HEK293T (cell line): Measurements from ENCODE around the gene TMEM256.

ENCODE experiments used
- CTCF ChIA-PET: fragments of 350-600 bp; formaldehyde crosslinking; extraction: SDS; loops from one replicate; lab custom pipeline; 2021; ENCODE audit warnings: antibody characterized with exemption, inconsistent platforms; lab: Yijun Ruan, JAX
- POLR2A ChIA-PET: fragments of 350-600 bp; formaldehyde crosslinking; extraction: SDS; loops from one replicate; lab custom pipeline; 2020; ENCODE audit warnings: antibody characterized with exemption, inconsistent platforms; lab: Yijun Ruan, JAX
- DNase-seq: peaks from one replicate; pipeline ENCODE4 v3.0.0; 2012; ENCODE audit warnings: mixed read lengths; ENCODE audit errors: extremely low spot score
- ARNT ChIP-seq: fragments of 450-650 bp; IDR thresholded peaks from 2 replicates; pipeline ENCODE4 v1.6.1; 2017; ENCODE audit warnings: mild to moderate bottlenecking
- BHLHE40 ChIP-seq: fragments of 450-650 bp; IDR thresholded peaks from 2 replicates; pipeline ENCODE4 v1.6.1; 2016; ENCODE audit warnings: mild to moderate bottlenecking, moderate library complexity, borderline replicate concordance
- CTBP1 ChIP-seq: fragments of 450-650 bp; IDR thresholded peaks from 2 replicates; pipeline ENCODE4 v1.6.1; 2016; ENCODE audit warnings: borderline replicate concordance
- ELF4 ChIP-seq: fragments of 450-650 bp; IDR thresholded peaks from 2 replicates; pipeline ENCODE4 v1.6.1; 2017; ENCODE audit warnings: antibody characterized with exemption
- FOXA1 ChIP-seq: fragments of 450-650 bp; IDR thresholded peaks from 2 replicates; pipeline ENCODE4 v1.6.1; 2016; ENCODE audit warnings: mild to moderate bottlenecking
- FOXK2 ChIP-seq: fragments of 450-650 bp; IDR thresholded peaks from 2 replicates; pipeline ENCODE4 v1.6.1; 2016; ENCODE audit warnings: mild to moderate bottlenecking
- FOXM1 ChIP-seq: fragments of 450-650 bp; IDR thresholded peaks from 2 replicates; pipeline ENCODE4 v1.6.1; 2017; ENCODE audit warnings: mild to moderate bottlenecking, borderline replicate concordance
- HDGF ChIP-seq: fragments of 450-650 bp; IDR thresholded peaks from 2 replicates; pipeline ENCODE4 v1.6.1; 2017; ENCODE audit warnings: antibody characterized with exemption, borderline replicate concordance
- L3MBTL2 ChIP-seq: fragments of 450-650 bp; conservative IDR thresholded peaks from 2 replicates; pipeline ENCODE4 v1.6.1; 2016; ENCODE audit warnings: mild to moderate bottlenecking
- LEF1 ChIP-seq: fragments of 450-650 bp; IDR thresholded peaks from 2 replicates; pipeline ENCODE4 v1.6.1; 2017; ENCODE audit warnings: mild to moderate bottlenecking, borderline replicate concordance
- NFRKB ChIP-seq: fragments of 450-650 bp; IDR thresholded peaks from 2 replicates; pipeline ENCODE4 v1.6.1; 2016; ENCODE audit warnings: mild to moderate bottlenecking, moderate library complexity
- SP1 ChIP-seq: fragments of 450-650 bp; IDR thresholded peaks from 2 replicates; pipeline ENCODE4 v1.6.1; 2017
- SUZ12 ChIP-seq: fragments of 450-650 bp; IDR thresholded peaks from 2 replicates; pipeline ENCODE4 v1.6.1; 2016; ENCODE audit warnings: mild to moderate bottlenecking
- TARDBP ChIP-seq: fragments of 450-650 bp; IDR thresholded peaks from 2 replicates; pipeline ENCODE4 v1.6.1; 2016
- ZNF384 ChIP-seq: fragments of 450-650 bp; IDR thresholded peaks from 2 replicates; pipeline ENCODE4 v1.6.1; 2016
- TF ChIP-seq, protein P1 (sequence below): fragments of 450-650 bp; IDR thresholded peaks from 2 replicates; pipeline ENCODE4 v1.6.1; 2016

The TMEM256 gene

DNA sequence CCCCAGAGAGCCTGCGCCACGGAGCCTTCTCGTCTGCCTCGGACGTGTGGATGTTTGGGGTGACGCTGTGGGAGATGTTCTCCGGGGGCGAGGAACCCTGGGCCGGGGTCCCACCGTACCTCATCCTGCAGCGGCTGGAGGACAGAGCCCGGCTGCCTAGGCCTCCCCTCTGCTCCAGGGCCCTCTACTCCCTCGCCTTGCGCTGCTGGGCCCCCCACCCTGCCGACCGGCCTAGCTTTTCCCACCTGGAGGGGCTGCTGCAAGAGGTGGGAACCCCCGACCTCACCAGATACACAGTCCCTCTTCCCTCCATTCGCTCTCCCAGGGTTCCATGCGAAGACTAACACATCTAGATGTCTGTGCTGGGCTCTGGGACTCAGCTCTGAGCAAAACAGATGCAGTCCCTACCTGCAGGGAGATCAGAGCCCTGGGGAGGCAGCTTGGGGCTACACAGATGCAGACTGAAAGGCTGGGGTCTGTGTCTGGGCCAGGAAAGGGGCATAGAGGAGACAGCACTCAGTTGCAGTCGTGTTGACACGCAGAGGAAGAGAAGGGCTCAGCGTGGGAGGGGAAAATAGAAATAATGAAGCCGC lies 19.3 kb downstream of the TMEM256 start:
- DNase-seq: no peak
- ChIA-PET CTCF (no interaction called here), POLR2A (interaction anchor here (1.2 kb wide), 1 partner anchor 20 kb away, joined by 3 read pairs; the partner anchor contains the start of gene TMEM256)
- TF ChIP-seq FOXM1 (no peak), ELF4 (no peak), FOXA1 (no peak), FOXK2 (no peak), SUZ12 (no peak), CTBP1 (no peak), TARDBP (no peak), HDGF (no peak), LEF1 (no peak), BHLHE40 (no peak), SP1 (no peak), NFRKB (no peak), ARNT (no peak)
- TF ChIP-seq, protein P1, sequence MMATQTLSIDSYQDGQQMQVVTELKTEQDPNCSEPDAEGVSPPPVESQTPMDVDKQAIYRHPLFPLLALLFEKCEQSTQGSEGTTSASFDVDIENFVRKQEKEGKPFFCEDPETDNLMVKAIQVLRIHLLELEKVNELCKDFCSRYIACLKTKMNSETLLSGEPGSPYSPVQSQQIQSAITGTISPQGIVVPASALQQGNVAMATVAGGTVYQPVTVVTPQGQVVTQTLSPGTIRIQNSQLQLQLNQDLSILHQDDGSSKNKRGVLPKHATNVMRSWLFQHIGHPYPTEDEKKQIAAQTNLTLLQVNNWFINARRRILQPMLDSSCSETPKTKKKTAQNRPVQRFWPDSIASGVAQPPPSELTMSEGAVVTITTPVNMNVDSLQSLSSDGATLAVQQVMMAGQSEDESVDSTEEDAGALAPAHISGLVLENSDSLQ: no peak

DNA sequence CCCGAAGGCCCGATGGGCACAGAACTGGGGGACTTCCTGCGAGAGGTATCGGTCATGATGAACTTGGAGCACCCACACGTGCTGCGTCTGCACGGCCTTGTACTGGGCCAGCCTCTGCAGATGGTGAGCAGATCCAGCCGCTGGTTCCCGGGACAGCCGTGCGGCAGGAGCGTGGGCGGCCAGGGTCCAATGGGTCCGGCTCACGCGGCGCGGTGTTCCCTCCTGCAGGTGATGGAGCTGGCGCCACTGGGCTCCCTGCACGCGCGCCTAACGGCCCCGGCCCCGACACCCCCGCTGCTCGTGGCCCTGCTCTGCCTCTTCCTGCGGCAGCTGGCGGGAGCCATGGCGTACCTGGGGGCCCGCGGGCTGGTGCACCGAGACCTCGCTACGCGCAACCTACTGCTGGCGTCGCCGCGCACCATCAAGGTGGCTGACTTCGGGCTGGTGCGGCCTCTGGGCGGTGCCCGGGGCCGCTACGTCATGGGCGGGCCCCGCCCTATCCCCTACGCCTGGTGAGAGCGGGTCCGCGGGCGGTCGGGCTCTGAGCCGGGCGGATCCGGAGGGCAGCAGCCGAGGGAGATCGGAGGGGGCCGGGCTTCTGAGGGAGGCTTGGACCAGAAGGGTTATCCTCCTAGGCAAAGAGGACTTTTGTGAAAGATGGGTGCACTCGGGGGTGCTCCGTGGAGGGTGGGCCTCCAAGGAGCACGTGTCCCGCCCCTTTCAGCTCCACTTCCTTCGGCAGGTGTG lies 20.0 kb downstream of the TMEM256 start:
- DNase-seq: no peak
- CTCF ChIA-PET: no interaction called here
- POLR2A ChIA-PET: no interaction called here
- TF ChIP-seq FOXM1: no peak
- TF ChIP-seq TARDBP: no peak
- no peak for TF ChIP-seq ELF4
- no peak for TF ChIP-seq CTBP1
- TF ChIP-seq SP1: no peak
- no peak for TF ChIP-seq LEF1
- no peak for TF ChIP-seq ZNF384
- no peak for TF ChIP-seq L3MBTL2
- TF ChIP-seq HDGF: no peak
- no peak for TF ChIP-seq FOXA1
- TF ChIP-seq, protein P1: no peak
- TF ChIP-seq SUZ12: no peak
- TF ChIP-seq ARNT: no peak
- TF ChIP-seq NFRKB: no peak
- TF ChIP-seq FOXK2: no peak

DNA sequence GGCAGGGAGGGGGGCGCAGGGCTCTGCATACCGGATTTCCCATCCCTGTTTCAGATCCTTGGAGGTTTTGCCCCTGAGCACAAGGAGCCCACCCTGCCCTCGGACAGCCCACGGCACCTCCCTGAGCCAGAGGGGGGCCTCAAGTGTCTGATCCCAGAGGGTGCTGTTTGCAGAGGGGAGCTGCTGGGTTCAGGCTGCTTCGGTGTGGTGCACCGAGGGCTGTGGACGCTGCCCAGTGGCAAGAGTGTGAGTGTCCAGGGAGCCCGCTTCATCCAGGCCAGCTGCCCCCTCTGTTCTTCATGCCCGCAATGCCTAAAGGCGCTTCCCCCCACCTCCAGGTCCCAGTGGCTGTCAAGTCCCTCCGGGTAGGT lies 20.5 kb downstream of the TMEM256 start:
- DNase-seq: no peak

DNA sequence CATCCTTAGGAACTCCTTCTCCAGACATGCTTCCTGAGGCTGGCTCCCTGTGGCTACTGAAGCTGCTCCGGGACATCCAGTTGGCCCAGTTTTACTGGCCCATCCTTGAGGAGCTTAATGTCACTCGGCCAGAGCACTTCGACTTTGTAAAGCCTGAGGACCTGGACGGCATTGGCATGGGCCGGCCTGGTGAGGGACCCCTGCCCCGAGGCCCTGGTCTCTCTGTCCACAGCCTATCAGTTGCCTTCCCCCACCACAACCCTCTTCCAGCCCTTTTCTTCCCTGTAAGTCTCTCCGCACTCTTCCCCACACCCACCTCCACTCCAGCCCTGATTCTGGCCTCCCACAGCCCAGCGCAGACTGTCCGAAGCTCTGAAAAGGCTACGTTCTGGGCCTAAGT lies 21.0 kb downstream of the TMEM256 start:
- no peak for TF ChIP-seq FOXK2
- no peak for TF ChIP-seq TARDBP
- no peak for TF ChIP-seq ZNF384
- TF ChIP-seq ARNT: no peak
- no peak for TF ChIP-seq NFRKB
- TF ChIP-seq, protein P1: no peak
- TF ChIP-seq LEF1: no peak
- no peak for TF ChIP-seq FOXM1
- TF ChIP-seq FOXA1: no peak
- TF ChIP-seq CTBP1: no peak
- TF ChIP-seq SP1: no peak
- TF ChIP-seq L3MBTL2: no peak
- no peak for TF ChIP-seq BHLHE40
- no peak for TF ChIP-seq SUZ12
- no peak for TF ChIP-seq ELF4
- no peak for TF ChIP-seq HDGF
- CTCF ChIA-PET: no interaction called here
- POLR2A ChIA-PET: no interaction called here

More for the DNA sequence above, 20.5 kb downstream of the TMEM256 start:
- ChIA-PET CTCF (no interaction called here), POLR2A (no interaction called here)
- TF ChIP-seq CTBP1: no peak
- TF ChIP-seq HDGF: no peak
- no peak for TF ChIP-seq FOXM1
- no peak for TF ChIP-seq NFRKB
- no peak for TF ChIP-seq SP1
- no peak for TF ChIP-seq ELF4
- TF ChIP-seq ZNF384: no peak
- TF ChIP-seq FOXK2: no peak
- TF ChIP-seq ARNT: no peak
- TF ChIP-seq LEF1: no peak
- no peak for TF ChIP-seq SUZ12
- TF ChIP-seq BHLHE40: no peak

DNA sequence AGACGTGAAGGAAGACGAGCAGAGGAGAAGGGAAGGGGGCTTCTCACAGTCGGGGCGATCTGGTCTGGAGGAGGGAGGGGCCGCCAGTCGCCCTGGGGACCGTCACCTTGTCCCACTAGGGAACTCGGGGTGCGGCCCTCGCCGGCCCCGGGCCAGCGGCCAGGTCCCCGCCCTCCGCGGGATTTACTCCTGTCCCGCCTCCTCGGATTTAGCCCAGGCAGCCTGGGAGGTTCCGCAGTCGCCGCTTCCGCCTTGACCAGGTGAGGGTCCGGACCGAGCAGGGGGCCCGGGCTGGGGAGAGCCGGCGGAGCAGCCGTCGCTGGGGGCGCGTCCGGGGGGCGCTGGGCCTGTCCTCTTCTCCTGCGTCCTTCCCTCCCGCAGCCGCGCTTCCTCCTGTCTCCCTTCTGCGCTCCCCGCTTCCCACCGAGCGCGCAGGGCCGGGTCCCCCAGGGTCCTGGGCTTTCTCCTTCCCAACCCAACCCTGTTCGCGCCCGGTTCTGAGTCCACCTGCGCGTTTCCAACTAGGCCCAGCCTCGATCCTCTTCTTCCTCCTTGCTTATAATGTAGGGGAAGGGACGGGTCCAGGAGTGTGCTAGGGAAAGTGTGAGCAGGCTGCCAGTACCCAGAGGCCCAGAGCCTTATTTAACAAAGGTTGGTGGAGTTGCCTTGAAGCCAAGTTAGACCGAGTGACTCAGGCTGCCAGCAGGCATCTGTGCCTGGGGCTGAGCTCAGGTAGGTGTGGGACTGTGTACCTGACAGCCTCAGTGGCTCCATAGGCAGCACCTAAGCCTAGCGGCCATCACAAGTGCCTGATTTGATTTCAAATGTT lies 22.8 kb downstream of the TMEM256 start, which contains the start of gene TNK1:
Gene TNK1 (plus strand): TSS at position 235 of the 829 bp plus-strand sequence. CDS start 1,838 bp downstream, outside the sequence.
- no peak for DNase-seq
- POLR2A ChIA-PET: interaction anchor here (1.1 kb wide), 1 partner anchor 10 kb away, joined by 3 read pairs; no protein-coding TSS in a partner anchor
- CTCF ChIA-PET: no interaction called here
- TF ChIP-seq FOXM1 (no peak), ELF4 (no peak), LEF1 (no peak), FOXA1 (no peak), CTBP1 (no peak), SP1 (no peak), FOXK2 (no peak), ARNT (no peak), SUZ12 (no peak), HDGF (no peak), TARDBP (no peak), ZNF384 (no peak), L3MBTL2 (no peak), NFRKB (no peak), BHLHE40 (no peak)
- TF ChIP-seq, protein P1: no peak

More for the DNA sequence above, 21.0 kb downstream of the TMEM256 start:
- no peak for DNase-seq
